ENCODE results near the gene TSPAN13. TPM values are rescaled to one million over a fixed set of nuclear protein-coding genes. Genes with fewer than 3 reads are reported as not detected.

Gene TSPAN13
- total and polyA plus RNA-seq, 10 of the 15 experiments (the other 5 are each of a cell fraction or from before 2014, with no cell fraction given) = 0.26 to 0.37 TPM; not detected in 8

DNA sequence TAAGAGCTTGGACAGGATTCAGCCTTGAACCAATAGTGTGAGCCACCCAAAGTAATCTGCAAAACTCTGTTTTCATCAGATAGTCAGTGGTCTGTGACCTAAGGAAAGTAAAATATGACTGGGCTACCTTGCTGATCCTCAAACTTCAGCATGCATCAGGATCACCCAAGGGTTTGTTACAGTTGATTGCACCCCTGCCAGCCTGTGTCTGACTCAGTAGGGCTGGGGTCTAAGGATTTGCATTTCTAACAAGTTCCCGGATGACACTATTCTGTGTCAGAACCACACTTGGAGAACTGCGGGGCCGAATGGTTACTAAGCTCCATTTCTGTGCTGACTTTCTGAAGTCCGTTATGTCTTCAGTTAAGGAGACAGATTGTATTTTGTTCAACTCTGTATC lies 40.6 kb upstream of the TSPAN13 start (continued):
- TF ChIP-seq SPI1 (IDR thresholded peaks at IDR 0.05; ENCODE audit: borderline replicate concordance, insufficient read depth, low read depth, low read length) = no peak

DNA sequence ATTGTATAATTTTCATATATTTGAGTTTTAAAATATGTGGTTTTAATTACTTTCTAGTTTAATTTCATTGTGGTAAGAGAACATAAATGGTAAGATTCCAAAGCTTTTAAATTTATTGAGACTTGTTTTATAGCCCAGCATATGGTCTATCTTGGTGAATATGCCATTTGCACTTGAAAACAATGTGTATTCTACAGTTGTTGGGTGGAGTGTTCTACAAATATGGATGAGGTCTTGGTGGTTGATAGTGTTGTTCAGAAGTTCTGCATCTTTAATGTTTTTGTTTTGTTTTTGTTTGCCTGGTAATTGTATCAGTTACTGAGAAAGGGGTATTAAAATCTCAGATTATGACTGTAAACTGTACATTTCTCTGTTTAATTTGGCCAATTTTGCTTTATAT lies 37.6 kb upstream of the TSPAN13 start:
- no peak overlapping the region for H3K27ac ChIP-seq (ENCODE audit: control insufficient read depth, insufficient read depth)
- RAD21 ChIA-PET (ENCODE audit: unreplicated experiment) = no interaction called here
- H4K20me1 ChIP-seq (ENCODE audit: control insufficient read depth, insufficient read depth) = no peaks in the 10 kb centered on the region
- BruUV-seq (replicated peaks) = no TSS peak
- H3K4me1 ChIP-seq (ENCODE audit: control insufficient read depth, insufficient read depth, low read length) = no peaks in the 10 kb centered on the region
- CTCF ChIA-PET = interaction anchor here (0.6 kb wide), 1 partner anchor 895 kb away, joined by 3 read pairs; no protein-coding TSS in a partner anchor
- H2AFZ ChIP-seq (ENCODE audit: control insufficient read depth, low read depth, low read length) = no peak overlapping the region
- intact Hi-C loops (cut with micrococcal nuclease; ENCODE audit: unreplicated experiment) (no loop called here), in situ Hi-C loops (cut with MboI) (no loop called here)
- H3K4me2 ChIP-seq (ENCODE audit: control insufficient read depth, insufficient read depth) = no peak overlapping the region
- FAIRE-seq = no peak
- POLR2A ChIA-PET = no interaction called here
- H3K27me3 ChIP-seq (replicated peaks in 1 of 2; ENCODE audit: control insufficient read depth in 2 of 2, insufficient read depth in 2 of 2, low read length in 1 of 2) = no peaks in the 10 kb centered on the region
- TF ChIP-seq NFIC (IDR thresholded peaks at IDR 0.05; ENCODE audit: low read depth, low read length) (no peak), JUND (IDR thresholded peaks at IDR 0.05; ENCODE audit: low read depth, low read length) (no peak), SREBF1 (IDR thresholded peaks at IDR 0.05; ENCODE audit: low read length) (no peak), NR2C2 (IDR thresholded peaks at IDR 0.05; ENCODE audit: borderline replicate concordance, control insufficient read depth, insufficient read length, low read depth) (no peak), ZNF384 (IDR thresholded peaks at IDR 0.05; ENCODE audit: borderline replicate concordance, low read depth, low read length) (no peak), NFYA (IDR thresholded peaks at IDR 0.05; ENCODE audit: borderline replicate concordance, low read depth, low read length) (no peak)
- no peak overlapping the region for H3K4me3 ChIP-seq
- no peaks in the 10 kb centered on the region for H3K36me3 ChIP-seq (ENCODE audit: control insufficient read depth in 2 of 2, insufficient read depth in 2 of 2, low read length in 1 of 2)
- H3K9me3 ChIP-seq (replicated peaks; ENCODE audit: control insufficient read depth, insufficient read depth, low read length) = no peaks in the 10 kb centered on the region
- H3K79me2 ChIP-seq (ENCODE audit: control insufficient read depth, insufficient read depth, low read length) = no peaks in the 10 kb centered on the region
- H3K9ac ChIP-seq (ENCODE audit: control insufficient read depth, insufficient read depth, low read length) = no peak overlapping the region
- no peak for ATAC-seq
- SMC1A ChIA-PET (ENCODE audit: uncharacterized antibody, unreplicated experiment) = no interaction called here
- no peak for DNase-seq (ENCODE audit: low read depth, low spot score)

DNA sequence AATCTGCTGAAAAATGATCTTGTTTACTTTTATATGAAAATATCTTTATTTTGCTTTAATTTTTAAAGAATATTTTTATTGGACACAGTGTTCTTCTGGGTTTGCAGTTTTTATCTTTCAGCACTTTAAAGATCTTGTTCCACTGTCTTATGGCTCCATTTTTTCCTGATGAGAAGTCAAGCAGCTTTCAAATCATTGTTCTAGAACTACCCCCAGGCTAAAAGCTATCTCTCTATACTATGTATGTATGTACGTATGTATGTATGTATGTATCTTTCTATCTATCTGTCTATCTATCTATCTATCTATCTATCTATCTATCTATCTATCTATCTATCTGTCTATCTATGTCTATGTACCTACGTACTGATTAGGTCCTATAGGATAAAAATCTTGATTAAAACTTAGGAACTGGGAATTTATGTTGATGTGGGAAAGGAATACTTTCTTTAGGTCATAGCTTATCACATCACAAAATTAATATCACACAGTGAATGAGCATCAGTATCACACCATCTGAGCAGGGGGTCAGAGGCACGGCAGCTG lies 35.4 kb upstream of the TSPAN13 start:
- SMC1A ChIA-PET (ENCODE audit: uncharacterized antibody, unreplicated experiment) = no interaction called here
- Histone ChIP-seq H3K4me2 (ENCODE audit: control insufficient read depth, insufficient read depth) (no peak overlapping the region), H2AFZ (ENCODE audit: control insufficient read depth, low read depth, low read length) (no peak overlapping the region), H3K36me3 (ENCODE audit: control insufficient read depth in 2 of 2, insufficient read depth in 2 of 2, low read length in 1 of 2) (no peaks in the 10 kb centered on the region), H3K27ac (ENCODE audit: control insufficient read depth, insufficient read depth) (no peak overlapping the region), H3K9ac (ENCODE audit: control insufficient read depth, insufficient read depth, low read length) (no peak overlapping the region), H3K9me3 (replicated peaks; ENCODE audit: control insufficient read depth, insufficient read depth, low read length) (no peaks in the 10 kb centered on the region), H3K79me2 (ENCODE audit: control insufficient read depth, insufficient read depth, low read length) (no peaks in the 10 kb centered on the region), H3K4me1 (ENCODE audit: control insufficient read depth, insufficient read depth, low read length) (no peaks in the 10 kb centered on the region), H3K4me3 (no peak overlapping the region), H3K27me3 (replicated peaks in 1 of 2; ENCODE audit: control insufficient read depth in 2 of 2, insufficient read depth in 2 of 2, low read length in 1 of 2) (no peaks in the 10 kb centered on the region), H4K20me1 (ENCODE audit: control insufficient read depth, insufficient read depth) (no peaks in the 10 kb centered on the region)
- BruUV-seq (replicated peaks) = no TSS peak
- FAIRE-seq = no peak
- CTCF ChIA-PET = no interaction called here
- RAD21 ChIA-PET (ENCODE audit: unreplicated experiment) = no interaction called here
- DNase-seq (ENCODE audit: low read depth, low spot score) = no peak
- in situ Hi-C loops (cut with MboI) (no loop called here), intact Hi-C loops (cut with micrococcal nuclease; ENCODE audit: unreplicated experiment) (no loop called here)
- POLR2A ChIA-PET = no interaction called here
- ATAC-seq = no peak
- 56% methylated on average over 3 of the region's 3 CpGs for WGBS (ENCODE audit: insufficient coverage, insufficient replicate concordance, low lambda C conversion rate, missing lambda C conversion rate)
- TF ChIP-seq KDM1A (IDR thresholded peaks at IDR 0.05; ENCODE audit: borderline replicate concordance) (no peak), TARDBP (IDR thresholded peaks at IDR 0.05; ENCODE audit: borderline replicate concordance) (no peak), PAX5 (IDR thresholded peaks at IDR 0.05; ENCODE audit: borderline replicate concordance, low read depth, low read length) (no peak)
- TF ChIP-seq, protein P1, sequence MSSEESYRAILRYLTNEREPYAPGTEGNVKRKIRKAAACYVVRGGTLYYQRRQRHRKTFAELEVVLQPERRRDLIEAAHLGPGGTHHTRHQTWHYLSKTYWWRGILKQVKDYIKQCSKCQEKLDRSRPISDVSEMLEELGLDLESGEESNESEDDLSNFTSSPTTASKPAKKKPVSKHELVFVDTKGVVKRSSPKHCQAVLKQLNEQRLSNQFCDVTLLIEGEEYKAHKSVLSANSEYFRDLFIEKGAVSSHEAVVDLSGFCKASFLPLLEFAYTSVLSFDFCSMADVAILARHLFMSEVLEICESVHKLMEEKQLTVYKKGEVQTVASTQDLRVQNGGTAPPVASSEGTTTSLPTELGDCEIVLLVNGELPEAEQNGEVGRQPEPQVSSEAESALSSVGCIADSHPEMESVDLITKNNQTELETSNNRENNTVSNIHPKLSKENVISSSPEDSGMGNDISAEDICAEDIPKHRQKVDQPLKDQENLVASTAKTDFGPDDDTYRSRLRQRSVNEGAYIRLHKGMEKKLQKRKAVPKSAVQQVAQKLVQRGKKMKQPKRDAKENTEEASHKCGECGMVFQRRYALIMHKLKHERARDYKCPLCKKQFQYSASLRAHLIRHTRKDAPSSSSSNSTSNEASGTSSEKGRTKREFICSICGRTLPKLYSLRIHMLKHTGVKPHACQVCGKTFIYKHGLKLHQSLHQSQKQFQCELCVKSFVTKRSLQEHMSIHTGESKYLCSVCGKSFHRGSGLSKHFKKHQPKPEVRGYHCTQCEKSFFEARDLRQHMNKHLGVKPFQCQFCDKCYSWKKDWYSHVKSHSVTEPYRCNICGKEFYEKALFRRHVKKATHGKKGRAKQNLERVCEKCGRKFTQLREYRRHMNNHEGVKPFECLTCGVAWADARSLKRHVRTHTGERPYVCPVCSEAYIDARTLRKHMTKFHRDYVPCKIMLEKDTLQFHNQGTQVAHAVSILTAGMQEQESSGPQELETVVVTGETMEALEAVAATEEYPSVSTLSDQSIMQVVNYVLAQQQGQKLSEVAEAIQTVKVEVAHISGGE (CRISPR knock-in tag; IDR thresholded peaks at IDR 0.05) = no peak

All from GM12878 (cell line).